DND-41 (cell line): ENCODE measurements around the gene ZNF474.

Source experiments
- ATAC-seq: fragments of 200-7000 bp; cut with Tn5 transposase; 3 replicates; pipeline ENCODE4 v1.9.1; 2021; ENCODE audit warnings: low read depth; ENCODE audit not compliant: insufficient read depth
- DNase-seq: peaks from one replicate; pipeline ENCODE4 v3.0.0-alpha.2; 2020
- H2AFZ ChIP-seq: 2 replicates; pipeline ENCODE4 v1.6.0; 2012; ENCODE audit warnings: low read depth, low read length
- H3K27ac ChIP-seq: 2 replicates; pipeline ENCODE4 v1.5.1; 2012; ENCODE audit warnings: low read length, inconsistent platforms
- H3K27me3 ChIP-seq: fragments of 200-600 bp; sonication (generic); 2 replicates; pipeline ENCODE4 v1.6.0; 2012; ENCODE audit warnings: low read length, mild to moderate bottlenecking, inconsistent platforms; ENCODE audit not compliant: insufficient read depth, poor library complexity
- H3K36me3 ChIP-seq: 2 replicates; pipeline ENCODE4 v1.5.1; 2012; ENCODE audit warnings: low read length, inconsistent platforms; ENCODE audit not compliant: insufficient read depth
- H3K4me1 ChIP-seq: 2 replicates; pipeline ENCODE4 v1.5.1; 2012; ENCODE audit warnings: mild to moderate bottlenecking, low read length; ENCODE audit not compliant: insufficient read depth
- H3K4me2 ChIP-seq: 2 replicates; pipeline ENCODE4 v1.6.0; 2012; ENCODE audit warnings: mild to moderate bottlenecking, moderate library complexity, low read length, inconsistent platforms; ENCODE audit not compliant: insufficient read depth
- H3K4me3 ChIP-seq, 2 experiments: fragments of 200-600 bp in 1 of 2; shearing (Covaris generic) in 1 of 2; 2 replicates each; pipeline ENCODE4 v1.5.1; 2012 to 2016; ENCODE audit warnings: inconsistent platforms in 2 of 2, low read length in 2 of 2, mild to moderate bottlenecking in 2 of 2, low read depth in 1 of 2, moderate library complexity in 1 of 2
- H3K79me2 ChIP-seq: 2 replicates; pipeline ENCODE4 v1.6.0; 2012; ENCODE audit warnings: low read length, inconsistent platforms; ENCODE audit not compliant: insufficient read depth
- H3K9ac ChIP-seq: 2 replicates; pipeline ENCODE4 v1.6.0; 2012; ENCODE audit warnings: low read depth, mild to moderate bottlenecking, inconsistent platforms, low read length, moderate library complexity
- H3K9me3 ChIP-seq: 2 replicates; pipeline ENCODE4 v1.5.1; 2012; ENCODE audit warnings: low read length, moderate library complexity, mild to moderate bottlenecking, inconsistent platforms; ENCODE audit not compliant: insufficient read depth, severe bottlenecking
- H4K20me1 ChIP-seq: 2 replicates; pipeline ENCODE4 v1.6.0; 2012; ENCODE audit warnings: low read length; ENCODE audit not compliant: insufficient read depth
- CTCF ChIP-seq: IDR thresholded peaks from 2 replicates; pipeline ENCODE4 v1.5.1; 2012; ENCODE audit warnings: borderline replicate concordance, low read length, moderate library complexity, mild to moderate bottlenecking; ENCODE audit not compliant: poor library complexity, severe bottlenecking; ENCODE audit errors: extremely low read depth
- EZH2 ChIP-seq: IDR thresholded peaks from 3 replicates; pipeline ENCODE4 v1.6.1; 2012; ENCODE audit warnings: borderline replicate concordance, low read depth, mild to moderate bottlenecking, moderate library complexity, low read length, inconsistent platforms; ENCODE audit not compliant: severe bottlenecking

ZNF474 gene

GRCh38 chr5:122190156-122190555, 60.8 kb downstream of the ZNF474 start:
- Histone ChIP-seq H3K4me1 (no peaks in the 10 kb centered on the region), H3K9ac (no peak overlapping the region), H4K20me1 (no peaks in the 10 kb centered on the region), H3K4me2 (no peak overlapping the region), H3K36me3 (no peaks in the 10 kb centered on the region), H3K79me2 (no peaks in the 10 kb centered on the region), H3K4me3 (no peak overlapping the region), H3K27ac (no peak overlapping the region), H3K9me3 (no peaks in the 10 kb centered on the region), H2AFZ (no peak overlapping the region), H3K27me3 (no peaks in the 10 kb centered on the region)
- no peak for DNase-seq
- TF ChIP-seq CTCF (no peak), EZH2 (no peak)
- ATAC-seq, result no peak

GRCh38 chr5:122192497-122193496, 63.5 kb downstream of the ZNF474 start:
- no peak overlapping the region for H3K4me3 ChIP-seq
- peak; percentile 18 for DNase-seq
- peak; percentile 83 for ATAC-seq
- no peak overlapping the region for H2AFZ ChIP-seq
- H3K4me1 ChIP-seq, result no peaks in the 10 kb centered on the region
- no peaks in the 10 kb centered on the region for H3K27me3 ChIP-seq
- no peaks in the 10 kb centered on the region for H3K9me3 ChIP-seq
- H3K9ac ChIP-seq, result no peak overlapping the region
- no peaks in the 10 kb centered on the region for H3K79me2 ChIP-seq
- no peak for TF ChIP-seq EZH2
- TF ChIP-seq CTCF, result peak; percentile 73
- H4K20me1 ChIP-seq, result no peaks in the 10 kb centered on the region
- H3K4me2 ChIP-seq, result no peak overlapping the region
- H3K36me3 ChIP-seq, result no peaks in the 10 kb centered on the region
- H3K27ac ChIP-seq, result no peak overlapping the region

GRCh38 chr5:122195802-122196394, 66.6 kb downstream of the ZNF474 start:
- H3K27me3 ChIP-seq, result no peaks in the 10 kb centered on the region
- no peaks in the 10 kb centered on the region for H3K9me3 ChIP-seq
- H2AFZ ChIP-seq, result no peak overlapping the region
- no peaks in the 10 kb centered on the region for H3K79me2 ChIP-seq
- ATAC-seq (peak; percentile 50; the same call in 1 of the 3 replicates), DNase-seq (no peak)
- no peaks in the 10 kb centered on the region for H3K36me3 ChIP-seq
- no peak overlapping the region for H3K4me3 ChIP-seq
- H4K20me1 ChIP-seq, result no peaks in the 10 kb centered on the region
- H3K27ac ChIP-seq, result no peak overlapping the region
- TF ChIP-seq CTCF (peak; percentile 54), EZH2 (no peak)
- H3K4me2 ChIP-seq, result no peak overlapping the region
- no peaks in the 10 kb centered on the region for H3K4me1 ChIP-seq
- no peak overlapping the region for H3K9ac ChIP-seq
